H9 (cell line): ENCODE measurements around the gene PPP2R5E. TPM values are rescaled to one million over a fixed set of nuclear protein-coding genes. Genes with fewer than 3 reads are reported as not detected.

Experiments used
- DNase-seq: peaks from one replicate; pipeline ENCODE4 v3.0.0-alpha.2; 2017
- H2AFZ ChIP-seq: one replicate; pipeline ENCODE4 v1.6.1; 2013; ENCODE audit warnings: mild to moderate bottlenecking, low read length, control low read depth, moderate library complexity
- H2AK5ac ChIP-seq: 2 replicates; pipeline ENCODE4 v1.6.1; 2013; ENCODE audit warnings: low read length, control low read depth, mixed read lengths; ENCODE audit not compliant: insufficient read length
- H2BK120ac ChIP-seq: one replicate; pipeline ENCODE4 v1.6.1; 2013; ENCODE audit warnings: low read depth, mild to moderate bottlenecking, low read length, control low read depth, inconsistent platforms; ENCODE audit not compliant: poor library complexity, severe bottlenecking
- H2BK12ac ChIP-seq: 2 replicates; pipeline ENCODE4 v1.6.1; 2013; ENCODE audit warnings: low read length, control low read depth, mixed read lengths, low read depth; ENCODE audit not compliant: insufficient read length
- H2BK15ac ChIP-seq: 2 replicates; pipeline ENCODE4 v1.6.1; 2013; ENCODE audit warnings: low read depth, low read length, control low read depth
- H2BK20ac ChIP-seq: one replicate; pipeline ENCODE4 v1.6.1; 2013; ENCODE audit warnings: low read depth, mild to moderate bottlenecking, low read length, control low read depth, inconsistent platforms; ENCODE audit not compliant: poor library complexity, severe bottlenecking
- H2BK5ac ChIP-seq: 2 replicates; pipeline ENCODE4 v1.6.1; 2013; ENCODE audit warnings: low read length, control low read depth, mixed read lengths; ENCODE audit not compliant: insufficient read length
- H3K14ac ChIP-seq: 2 replicates; pipeline ENCODE4 v1.6.1; 2013; ENCODE audit warnings: low read length, control low read depth; ENCODE audit not compliant: insufficient read depth
- H3K18ac ChIP-seq: 2 replicates; pipeline ENCODE4 v1.6.1; 2013; ENCODE audit warnings: low read depth, mild to moderate bottlenecking, mixed read lengths, low read length, control low read depth; ENCODE audit not compliant: insufficient read length
- H3K23ac ChIP-seq: 2 replicates; pipeline ENCODE4 v1.6.1; 2013; ENCODE audit warnings: low read length, control low read depth, mixed read lengths, low read depth; ENCODE audit not compliant: insufficient read length
- H3K23me2 ChIP-seq: 2 replicates; pipeline ENCODE4 v1.6.1; 2013; ENCODE audit warnings: low read depth, mild to moderate bottlenecking, mixed read lengths, low read length, control low read depth; ENCODE audit not compliant: insufficient read length, poor library complexity, severe bottlenecking
- H3K27ac ChIP-seq: 2 replicates; pipeline ENCODE4 v1.5.1; 2013; ENCODE audit warnings: low read length, control low read depth, mixed read lengths, low read depth; ENCODE audit not compliant: insufficient read length
- H3K27me3 ChIP-seq: 2 replicates; pipeline ENCODE4 v1.6.1; 2013; ENCODE audit warnings: low read length, control low read depth, inconsistent platforms; ENCODE audit not compliant: insufficient read depth
- H3K4ac ChIP-seq: 2 replicates; pipeline ENCODE4 v1.6.1; 2013; ENCODE audit warnings: low read depth, mild to moderate bottlenecking, control low read depth, inconsistent platforms, low read length, moderate library complexity
- H3K4me1 ChIP-seq: 2 replicates; pipeline ENCODE4 v1.6.1; 2013; ENCODE audit warnings: low read length, control low read depth, inconsistent platforms; ENCODE audit not compliant: insufficient read depth
- H3K4me2 ChIP-seq: 2 replicates; pipeline ENCODE4 v1.6.1; 2013; ENCODE audit warnings: low read length, control low read depth, mixed read lengths; ENCODE audit not compliant: insufficient read length, insufficient read depth
- H3K56ac ChIP-seq: 2 replicates; pipeline ENCODE4 v1.6.1; 2013; ENCODE audit warnings: low read depth, mild to moderate bottlenecking, mixed read lengths, low read length, control low read depth; ENCODE audit not compliant: insufficient read length
- H3K79me1 ChIP-seq: 2 replicates; pipeline ENCODE4 v1.6.1; 2013; ENCODE audit warnings: low read depth, mild to moderate bottlenecking, moderate library complexity, low read length, control low read depth, inconsistent platforms; ENCODE audit not compliant: insufficient read depth, poor library complexity, severe bottlenecking
- H3K79me2 ChIP-seq: 2 replicates; pipeline ENCODE4 v1.6.1; 2013; ENCODE audit warnings: low read length, control low read depth, inconsistent platforms; ENCODE audit not compliant: insufficient read depth
- H3K9ac ChIP-seq: 2 replicates; pipeline ENCODE4 v1.6.1; 2013; ENCODE audit warnings: low read length, control low read depth, mixed read lengths; ENCODE audit not compliant: insufficient read length; ENCODE audit errors: extremely low read depth
- H3K9me3 ChIP-seq: one replicate; pipeline ENCODE4 v1.6.1; 2013; ENCODE audit warnings: low read depth, low read length, inconsistent platforms; ENCODE audit not compliant: control insufficient read depth
- H3T11ph ChIP-seq: one replicate; pipeline ENCODE4 v1.6.1; 2013; ENCODE audit warnings: mild to moderate bottlenecking, low read length, control low read depth, inconsistent platforms
- H4K20me1 ChIP-seq: one replicate; pipeline ENCODE4 v1.6.1; 2013; ENCODE audit not compliant: control insufficient read depth, insufficient read length, insufficient read depth
- H4K5ac ChIP-seq: 2 replicates; pipeline ENCODE4 v1.6.1; 2013; ENCODE audit warnings: low read depth, mild to moderate bottlenecking, mixed read lengths, low read length, control low read depth; ENCODE audit not compliant: insufficient read length
- H4K8ac ChIP-seq: replicated peaks from 2 replicates; pipeline ENCODE4 v1.6.1; 2013; ENCODE audit warnings: low read length, control low read depth, mixed read lengths, low read depth; ENCODE audit not compliant: insufficient read length
- H4K91ac ChIP-seq: 2 replicates; pipeline ENCODE4 v1.6.1; 2013; ENCODE audit warnings: low read depth, mild to moderate bottlenecking, moderate library complexity, mixed read lengths, low read length, control low read depth; ENCODE audit not compliant: insufficient read length
- H3K27ac Mint-ChIP-seq, 3 experiments: 2 replicates in 2 of 3; 3 replicates in 1 of 3; pipeline ENCODE4 v1.8.0; 2020 to 2021; ENCODE audit warnings: mixed read lengths in 3 of 3, mild to moderate bottlenecking in 1 of 3, moderate library complexity in 1 of 3
- H3K27me3 Mint-ChIP-seq: 2 replicates; pipeline ENCODE4 v1.8.0; 2021; ENCODE audit warnings: low read depth, mild to moderate bottlenecking, moderate library complexity, mixed read lengths
- H3K36me3 Mint-ChIP-seq, 3 experiments: 2 replicates in 2 of 3; 3 replicates in 1 of 3; pipeline ENCODE4 v1.8.0; 2020 to 2021; ENCODE audit warnings: low read depth in 3 of 3, mixed read lengths in 3 of 3; ENCODE audit not compliant: insufficient read depth in 1 of 3
- H3K4me1 Mint-ChIP-seq, 2 experiments: 2 replicates each; pipeline ENCODE4 v1.8.0; 2020; ENCODE audit warnings: mixed read lengths in 2 of 2
- H3K4me3 Mint-ChIP-seq, 2 experiments: 2 replicates in 1 of 2; 3 replicates in 1 of 2; pipeline ENCODE4 v1.8.0; 2020 to 2021; ENCODE audit warnings: mild to moderate bottlenecking in 2 of 2, mixed read lengths in 2 of 2, moderate library complexity in 1 of 2
- H3K9me3 Mint-ChIP-seq, 2 experiments: 2 replicates in 1 of 2; 3 replicates in 1 of 2; pipeline ENCODE4 v1.8.0; 2020; ENCODE audit warnings: mild to moderate bottlenecking in 2 of 2, mixed read lengths in 2 of 2, moderate library complexity in 1 of 2
- CTCF ChIP-seq: fragments of 200-600 bp; sonication (generic); conservative IDR thresholded peaks from 3 replicates; pipeline ENCODE4 v1.8.0; 2021; ENCODE audit warnings: antibody characterized with exemption, mild to moderate bottlenecking
- WGBS: extraction: QIAGEN DNeasy Blood & Tissue Kit; methylation state at CpG from one replicate; pipeline ENCODE4 v1.1.7; 2013; ENCODE audit warnings: missing lambda C conversion rate, low lambda C conversion rate, mixed read lengths; ENCODE audit not compliant: insufficient read length; ENCODE audit errors: extremely low coverage; 5-methylcytosine and 5-hydroxymethylcytosine counted together
- total RNA-seq: library from RNA; stranded (reverse); gene quantifications from 2 replicates; pipeline ENCODE4 v1.2.1, GENCODE V29; 2021

PPP2R5E gene
- total RNA-seq, 1 experiment from 2014 or later: 65.8 TPM

GRCh38 chr14:63392236-63392635 is 150.9 kb downstream of the PPP2R5E start:
- Histone ChIP-seq H3K27me3 (no peaks in the 10 kb centered on the region), H3K18ac (no peak overlapping the region), H3K4me2 (no peak overlapping the region), H3K23me2 (no peaks in the 10 kb centered on the region), H3T11ph (no peak overlapping the region), H3K79me1 (no peaks in the 10 kb centered on the region), H3K4me1 (no peaks in the 10 kb centered on the region), H2AFZ (no peak overlapping the region), H3K23ac (no peak overlapping the region), H3K14ac (no peak overlapping the region), H4K20me1 (no peaks in the 10 kb centered on the region), H4K8ac (no peak overlapping the region), H2BK15ac (no peak overlapping the region), H2BK5ac (no peak overlapping the region), H4K5ac (no peak overlapping the region), H3K9ac (no peak overlapping the region), H3K4ac (no peak overlapping the region), H2BK120ac (no peak overlapping the region), H2BK20ac (no peak overlapping the region), H3K9me3 (no peaks in the 10 kb centered on the region), H3K27ac (no peak overlapping the region), H2AK5ac (no peak overlapping the region), H3K79me2 (no peaks in the 10 kb centered on the region), H4K91ac (no peak overlapping the region), H3K56ac (no peak overlapping the region), H2BK12ac (no peak overlapping the region)
- H3K27ac Mint-ChIP-seq: no peak overlapping the region
- no peak overlapping the region for H3K4me3 Mint-ChIP-seq
- H3K4me1 Mint-ChIP-seq: peaks cover 2 to 4% of the 10 kb centered on the region in 2 experiments; a peak in 1 of 4 replicates
- peaks cover 17 to 58% (median 28%) of the 10 kb centered on the region in 3 experiments; a peak in 6 of 7 replicates for H3K36me3 Mint-ChIP-seq
- no peaks in the 10 kb centered on the region for H3K27me3 Mint-ChIP-seq
- no peak for DNase-seq
- whole genome bisulfite sequencing: no CpG with 5 or more reads among the region's 1 CpG
- no peaks in the 10 kb centered on the region for H3K9me3 Mint-ChIP-seq
- no peak for TF ChIP-seq CTCF
